Measurements from ENCODE around the gene PHYHIPL.

The PHYHIPL gene

DNA sequence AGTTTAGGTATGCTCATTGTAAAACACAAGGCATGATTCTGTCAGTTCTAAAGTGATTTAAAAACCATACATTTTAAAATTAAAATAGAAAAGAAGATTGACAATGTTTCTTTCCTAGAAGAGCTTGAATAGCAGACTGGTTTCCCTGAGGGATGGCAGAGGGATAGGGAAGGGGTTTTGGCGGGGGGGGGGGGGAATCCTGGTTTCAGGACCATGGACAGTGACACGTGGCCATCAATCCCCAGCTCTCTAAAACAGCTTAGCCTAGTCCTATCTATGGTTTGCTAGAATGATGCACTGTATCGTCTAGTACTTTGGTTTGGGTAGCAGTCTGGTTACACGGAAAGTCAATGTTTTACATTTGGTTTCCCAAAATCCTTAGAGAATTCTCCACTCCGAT is 88.7 kb downstream of the PHYHIPL start:
- DNase-seq = no peak

DNA sequence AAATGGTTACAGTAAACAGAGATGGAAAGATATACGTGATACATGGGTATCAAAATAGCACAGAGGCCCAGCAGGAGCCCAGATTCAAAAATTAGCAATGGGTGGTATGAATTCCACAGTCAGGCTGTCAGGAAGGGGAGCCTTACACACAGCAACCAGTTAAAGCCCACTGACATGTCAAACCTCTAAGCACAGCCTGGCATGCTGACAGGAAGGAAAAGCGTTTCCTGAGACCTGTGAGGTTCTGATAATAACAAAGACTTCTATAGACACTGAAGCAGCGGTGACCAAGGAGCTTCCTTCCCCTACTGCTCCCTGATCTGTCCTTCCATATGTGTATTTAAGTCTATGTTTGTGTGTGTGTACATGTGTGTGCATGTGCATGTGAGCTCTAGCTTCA is 89.9 kb downstream of the PHYHIPL start:
- DNase-seq = no peak

DNA sequence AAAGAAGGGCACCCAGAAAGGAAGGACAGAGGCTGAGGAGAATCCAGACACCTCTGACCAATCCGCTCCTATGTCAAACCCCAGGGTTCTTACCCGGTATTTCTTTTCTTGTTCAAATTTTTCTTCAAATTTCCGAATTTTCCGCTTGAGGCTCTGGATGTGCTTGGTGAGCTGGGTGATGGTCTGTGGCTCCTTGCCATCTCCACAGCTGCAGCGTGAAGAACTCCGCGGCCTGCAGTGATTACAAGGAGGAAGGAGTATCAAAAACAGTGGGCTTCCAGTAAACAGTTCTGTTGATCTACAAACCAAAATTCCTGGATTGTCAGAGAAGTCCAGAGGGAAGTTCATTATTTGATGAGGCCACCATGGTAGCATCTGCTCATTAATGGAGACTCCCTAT is 92.0 kb downstream of the PHYHIPL start:
- DNase-seq = no peak

DNA sequence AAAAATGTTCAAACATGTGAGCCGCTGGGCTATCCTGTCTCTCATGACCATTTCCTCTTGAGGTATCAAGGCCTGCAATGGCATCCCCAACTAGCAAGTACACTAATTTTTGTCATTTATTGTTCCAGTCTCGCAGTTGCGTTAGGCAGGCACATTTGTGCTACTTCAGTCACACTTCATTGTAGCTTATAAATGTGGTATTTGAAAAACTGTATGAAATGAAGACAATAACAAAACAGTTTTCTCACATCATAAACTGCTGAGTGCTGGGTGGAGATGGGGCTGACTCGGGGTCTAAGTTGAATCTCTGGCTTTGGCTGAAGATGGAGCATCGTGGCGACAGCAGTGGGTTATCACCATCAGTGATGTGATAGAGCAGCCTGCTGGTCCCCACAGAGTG is 93.2 kb downstream of the PHYHIPL start:
- DNase-seq = no peak

DNA sequence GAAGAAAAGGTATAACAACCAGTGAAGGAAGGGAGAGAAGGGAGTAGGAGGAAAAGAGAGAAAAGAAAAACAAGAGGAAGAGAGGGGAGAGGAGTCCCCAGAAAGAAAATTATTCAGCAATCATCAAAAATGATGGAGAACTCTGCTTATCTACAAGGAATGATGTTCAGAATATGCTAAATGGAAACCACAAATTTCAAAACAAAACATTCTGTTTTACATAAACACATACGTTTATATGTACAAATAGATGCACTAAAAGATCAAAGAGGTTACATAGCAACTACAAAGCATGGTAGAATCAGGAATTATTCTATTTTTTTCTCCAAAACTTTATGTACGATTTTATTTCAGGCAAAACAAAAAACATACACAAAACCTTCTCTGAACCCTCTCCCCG is 94.0 kb downstream of the PHYHIPL start:
- DNase-seq = no peak

DNA sequence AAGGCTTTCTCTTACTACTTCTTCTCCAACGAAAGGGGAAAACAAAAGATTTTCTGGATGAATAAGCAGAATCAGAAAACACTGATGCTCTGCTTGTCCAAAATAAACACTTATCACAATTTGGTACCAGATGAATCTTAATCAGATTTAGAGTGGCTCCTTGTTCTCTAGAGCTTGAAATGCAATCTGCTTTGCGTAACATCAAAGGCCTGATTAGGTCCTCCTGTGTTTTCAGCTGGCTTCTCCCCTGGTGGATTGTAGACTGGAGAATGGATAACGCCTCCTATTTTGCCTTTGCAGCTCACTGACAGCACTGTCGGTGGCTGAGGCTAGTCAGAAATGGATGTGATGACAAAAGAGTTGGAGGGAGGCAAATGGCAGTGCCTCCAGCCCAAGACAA is 94.7 kb downstream of the PHYHIPL start:
- no peak for DNase-seq

DNA sequence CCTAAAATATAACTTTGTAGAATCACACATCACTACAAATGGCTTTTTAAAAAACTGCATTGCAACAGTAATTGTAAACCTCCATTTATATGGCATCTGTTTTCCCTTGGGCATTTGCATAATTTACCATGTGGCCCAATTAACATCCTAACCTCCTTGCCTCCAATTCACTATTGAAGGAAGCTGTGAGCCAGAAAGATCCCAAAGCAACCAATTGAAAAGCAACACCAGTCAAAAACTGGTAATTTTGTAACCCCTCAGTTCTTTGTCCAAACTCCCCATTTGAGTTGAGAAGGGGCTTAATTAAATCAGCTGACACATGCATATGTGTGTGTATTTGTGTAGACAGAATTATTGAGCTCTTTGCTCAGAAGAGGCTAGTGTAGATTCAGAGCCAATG is 95.6 kb downstream of the PHYHIPL start:
- DNase-seq = no peak

DNA sequence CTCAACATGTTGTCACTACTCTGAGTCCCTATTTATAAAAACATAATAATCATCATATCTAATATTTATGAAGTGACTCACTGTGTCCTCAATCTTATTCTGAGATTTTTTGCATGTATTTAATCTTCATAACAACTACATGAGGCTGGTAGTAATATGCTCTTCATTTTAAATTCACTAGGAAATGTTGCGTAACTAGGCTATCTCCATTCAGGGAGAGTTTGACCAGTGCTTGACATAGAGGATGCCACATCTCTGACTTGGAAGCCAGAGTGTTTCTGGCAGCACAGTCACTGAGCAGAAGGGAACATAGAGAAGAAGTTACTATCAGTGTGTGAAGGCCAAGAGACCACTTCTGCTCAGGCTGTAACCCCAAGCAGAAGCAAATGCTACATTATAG is 97.0 kb downstream of the PHYHIPL start:
- no peak for DNase-seq

DNA sequence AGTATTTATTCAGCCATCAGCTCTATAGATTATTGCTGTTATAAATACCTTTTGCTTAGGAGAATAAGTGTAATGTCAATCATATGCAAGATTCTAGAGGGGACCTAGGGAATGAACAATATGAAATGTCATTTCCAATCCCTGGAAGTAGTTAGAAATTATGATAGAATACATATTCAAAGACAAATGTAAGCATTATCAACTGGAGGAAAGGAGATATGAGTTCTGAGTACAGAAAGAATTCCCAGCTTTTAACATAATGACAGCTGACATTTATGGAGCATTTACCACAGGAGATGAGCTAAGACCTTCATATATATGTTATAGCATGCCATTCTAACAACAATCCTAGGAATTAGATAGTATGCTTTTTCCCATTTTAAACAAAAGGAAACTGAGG is 99.7 kb downstream of the PHYHIPL start:
- no peak for DNase-seq

DNA sequence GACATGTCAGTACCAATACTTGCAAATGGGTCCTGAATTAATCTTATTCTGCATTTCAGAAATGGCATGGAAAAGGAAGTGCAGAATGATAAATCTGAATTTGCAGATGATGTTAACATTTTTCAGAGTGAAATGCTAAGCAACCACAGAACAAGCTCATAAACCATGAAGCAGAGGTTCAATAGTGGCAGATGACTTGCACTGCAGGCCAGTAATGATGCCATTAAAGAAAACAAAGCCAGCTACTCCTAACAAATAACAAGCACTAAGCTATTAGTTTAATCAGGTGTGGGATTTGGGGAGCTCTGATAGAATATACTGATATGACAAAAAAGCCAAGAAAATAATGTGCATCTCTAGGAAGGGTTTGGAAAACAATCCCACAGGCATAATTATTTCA is 100.5 kb downstream of the PHYHIPL start:
- no peak for DNase-seq

DNA sequence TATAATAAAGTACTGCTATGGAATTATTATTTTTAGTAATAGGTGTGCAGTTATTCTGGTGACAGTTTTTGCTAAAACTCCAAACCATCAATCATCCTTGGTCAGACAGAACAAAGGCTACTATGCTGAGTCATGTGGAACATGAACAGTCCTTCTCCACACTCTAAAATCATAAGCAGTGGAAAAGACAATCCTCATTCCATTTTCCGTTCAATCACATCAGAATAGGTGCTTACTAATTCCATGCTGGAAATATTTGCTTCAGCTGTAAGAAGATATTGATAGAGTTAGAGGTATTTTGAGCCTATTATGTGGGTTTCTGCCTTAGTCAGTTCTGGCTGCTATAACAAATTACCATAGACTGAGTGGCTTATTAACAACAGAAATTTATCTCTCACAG is 103.0 kb downstream of the PHYHIPL start:
- DNase-seq = no peak

DNA sequence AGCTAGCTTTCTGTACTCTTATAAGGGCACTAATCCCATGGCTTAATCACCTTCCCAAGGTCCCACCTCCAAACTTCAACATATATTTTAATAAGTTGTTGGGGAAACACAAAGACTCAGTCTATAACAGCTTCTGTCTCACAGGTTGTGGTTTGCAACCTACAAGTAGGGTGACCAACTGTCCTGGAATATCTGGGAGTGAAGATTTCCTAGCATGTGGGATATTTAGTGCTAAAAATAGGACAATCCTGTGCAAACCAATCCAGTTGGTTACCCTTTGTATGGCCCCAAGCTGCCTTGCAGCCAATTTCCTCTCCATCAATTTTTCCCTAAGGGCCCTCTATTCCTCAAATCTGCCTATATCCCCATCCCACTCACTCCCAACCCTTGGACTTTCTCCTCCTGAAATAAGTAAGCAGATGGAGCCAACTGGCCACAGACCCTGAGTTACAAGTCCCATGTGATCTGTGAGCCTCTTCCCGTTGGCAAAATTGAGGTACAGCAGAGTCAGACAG is 103.6 kb downstream of the PHYHIPL start:
- DNase-seq = no peak

DNA sequence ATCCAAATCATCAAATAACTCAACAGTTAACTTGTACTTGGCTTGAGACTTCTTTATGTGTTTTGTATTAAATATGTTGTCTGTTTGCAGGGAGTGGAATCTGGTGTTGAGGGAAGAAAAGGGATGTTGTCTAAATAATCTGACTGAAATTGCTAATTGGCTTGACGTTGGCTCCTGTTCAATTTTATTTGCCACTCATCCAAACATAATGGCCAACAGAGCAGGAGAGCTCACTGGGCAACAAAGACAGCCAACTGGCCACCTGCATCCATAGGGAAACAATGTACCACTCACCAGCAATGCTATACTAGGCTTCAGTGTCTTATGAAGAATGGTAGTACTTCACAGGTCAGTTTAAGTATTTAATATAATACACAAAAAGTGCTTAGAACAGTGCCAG is 105.4 kb downstream of the PHYHIPL start:
- no peak for DNase-seq

DNA sequence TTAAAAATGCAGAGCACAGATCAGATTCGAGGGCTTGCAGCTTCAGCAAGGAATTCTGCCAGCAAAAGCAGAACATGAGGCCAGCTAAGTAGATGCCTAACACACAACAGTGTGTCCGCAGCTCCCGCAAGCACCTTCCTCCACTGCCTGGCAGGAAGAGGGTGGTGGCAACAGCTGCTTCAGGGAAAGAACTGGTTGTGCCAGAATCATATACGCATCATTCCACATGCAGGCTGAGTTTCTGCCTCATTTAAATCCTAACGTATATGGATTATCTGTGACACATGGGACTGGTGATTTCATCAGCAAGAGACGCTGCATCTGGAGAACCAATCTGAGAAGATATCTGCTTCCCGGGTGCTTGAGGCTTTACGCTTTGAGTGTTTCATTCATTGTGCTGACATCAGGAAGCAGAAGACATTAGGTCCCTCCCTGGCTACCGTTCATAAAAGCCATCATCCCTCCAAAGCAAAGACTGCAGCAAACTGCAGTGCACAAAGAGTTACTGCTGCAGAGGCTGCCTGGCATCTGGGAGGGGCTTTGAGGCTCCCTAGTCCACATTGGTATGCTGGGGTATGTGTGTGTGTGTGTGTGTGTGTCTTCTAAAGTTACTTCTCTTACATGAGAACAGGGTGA is 107.1 kb downstream of the PHYHIPL start:
- DNase-seq = no peak

DNA sequence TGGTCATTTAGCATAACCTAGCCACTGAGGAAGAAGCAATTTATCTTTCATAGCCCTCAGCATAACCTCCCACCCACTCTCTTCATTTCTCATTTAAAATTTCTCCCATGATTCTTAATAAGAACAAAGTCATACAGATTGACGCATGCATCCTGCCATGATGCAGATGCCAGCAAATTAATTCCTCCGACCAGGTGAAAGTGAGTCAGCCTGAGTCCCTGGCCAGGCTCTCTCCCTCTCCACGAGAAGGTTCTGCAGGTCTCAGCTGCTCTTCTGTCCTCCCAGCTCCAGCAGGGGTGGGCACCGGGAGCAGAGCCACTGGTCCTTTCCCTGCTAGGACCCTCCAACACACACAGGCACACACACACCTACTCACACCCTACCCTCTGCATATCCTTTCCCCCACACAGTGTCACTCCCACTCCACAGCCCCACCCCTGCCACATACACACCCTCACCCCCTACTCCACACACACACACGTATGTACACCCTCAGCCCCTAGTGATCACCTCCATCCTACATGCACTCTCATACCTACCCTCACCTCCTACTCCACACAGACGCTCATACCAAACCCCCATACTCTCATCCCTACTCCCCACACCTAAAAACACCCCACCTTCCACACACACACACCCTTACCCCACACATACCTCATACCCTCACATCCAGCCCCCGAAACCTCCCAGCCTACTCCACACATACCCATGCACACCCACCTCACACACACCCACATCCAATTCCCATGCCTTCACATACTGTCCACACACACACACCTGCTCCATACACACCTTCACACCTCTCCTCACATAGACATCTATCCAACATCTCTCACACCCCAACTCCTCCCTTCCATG is 107.9 kb downstream of the PHYHIPL start:
- DNase-seq = no peak

DNA sequence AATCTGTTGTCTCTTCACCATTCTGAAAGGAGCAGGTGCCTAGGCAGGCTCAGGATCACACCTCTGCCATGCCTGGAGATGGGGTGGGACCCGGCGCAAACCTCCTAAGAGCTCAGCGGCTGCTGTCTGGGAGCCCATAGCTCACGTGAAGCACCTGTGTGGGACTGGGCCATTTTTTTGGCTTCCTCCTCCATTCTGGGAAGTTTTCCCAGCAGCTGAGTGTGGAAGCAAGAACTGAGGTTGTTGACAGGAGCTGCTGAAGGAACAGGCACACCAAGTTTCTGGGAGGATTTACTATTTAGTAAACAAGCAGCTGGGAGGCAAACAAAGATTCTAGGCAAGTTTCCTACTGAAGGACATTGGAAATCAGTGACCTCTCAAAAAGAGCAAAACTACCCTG is 108.6 kb downstream of the PHYHIPL start:
- no peak for DNase-seq

DNA sequence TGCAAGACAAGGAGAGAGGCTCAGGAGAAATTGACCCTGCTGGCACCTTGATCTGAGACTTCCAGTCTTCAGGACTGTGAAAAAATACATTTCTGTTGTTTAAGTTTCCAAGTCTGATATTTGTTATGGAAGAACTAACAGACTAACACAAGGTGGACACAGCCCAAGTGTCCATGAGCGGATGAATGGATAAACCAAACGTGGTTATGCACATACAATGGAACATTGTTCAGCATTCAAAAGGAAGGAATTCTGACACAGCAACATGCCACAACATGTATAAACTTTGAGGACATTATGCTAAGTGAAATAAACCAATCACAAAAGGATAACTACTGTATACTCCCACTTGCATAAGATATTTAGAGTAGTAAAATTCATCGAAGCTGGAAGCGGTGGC is 109.4 kb downstream of the PHYHIPL start:
- no peak for DNase-seq

DNA sequence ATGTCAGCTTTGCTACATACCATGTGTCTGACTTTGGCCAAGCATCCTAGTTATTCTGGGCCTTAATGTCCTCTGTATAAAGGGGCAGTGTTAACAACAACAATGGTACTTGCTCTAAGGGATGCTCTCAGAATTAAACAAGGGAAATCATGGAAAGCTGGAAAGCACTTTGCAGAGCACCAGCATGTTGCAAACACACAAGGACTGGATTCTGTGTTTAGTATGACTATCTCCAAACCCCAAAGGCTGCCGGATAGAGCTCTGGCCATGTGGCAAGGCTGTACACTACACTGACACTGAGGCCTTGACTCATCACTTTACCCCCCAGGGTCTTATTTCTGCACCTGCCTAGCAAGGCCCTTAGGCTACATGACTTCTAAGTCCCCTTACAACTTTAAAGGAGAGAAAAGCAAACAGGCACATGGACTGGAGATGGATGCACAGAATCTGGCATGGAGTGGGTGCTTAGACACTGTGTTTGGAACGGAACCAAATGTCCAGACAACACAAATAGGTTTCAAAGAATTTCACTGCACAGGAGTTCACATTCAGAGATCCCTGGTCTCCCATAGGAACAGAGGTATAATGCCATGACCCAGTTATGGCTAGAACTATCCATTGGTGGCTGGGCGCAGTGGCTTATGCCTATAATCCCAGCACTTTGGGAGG is 111.3 kb downstream of the PHYHIPL start:
- DNase-seq = no peak

DNA sequence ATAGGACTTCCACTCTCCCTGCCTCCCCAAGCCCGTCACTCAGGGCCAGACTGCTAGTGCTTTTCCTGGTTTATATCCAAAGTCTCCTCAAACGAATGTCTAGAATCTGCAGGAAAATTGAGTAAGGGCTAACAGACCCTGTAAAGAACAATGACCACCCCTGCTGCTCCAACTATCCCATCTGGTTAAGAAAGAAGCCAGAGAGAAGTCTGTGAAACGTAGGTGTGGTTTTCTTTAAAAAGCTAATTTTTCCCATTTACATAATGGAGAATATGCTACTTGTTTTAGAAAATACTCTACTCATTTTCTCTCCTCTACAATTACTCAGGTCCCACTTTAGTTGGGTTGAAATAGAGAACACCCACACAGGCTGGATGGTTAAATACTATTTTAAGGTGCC is 113.4 kb downstream of the PHYHIPL start:
- DNase-seq = no peak

DNA sequence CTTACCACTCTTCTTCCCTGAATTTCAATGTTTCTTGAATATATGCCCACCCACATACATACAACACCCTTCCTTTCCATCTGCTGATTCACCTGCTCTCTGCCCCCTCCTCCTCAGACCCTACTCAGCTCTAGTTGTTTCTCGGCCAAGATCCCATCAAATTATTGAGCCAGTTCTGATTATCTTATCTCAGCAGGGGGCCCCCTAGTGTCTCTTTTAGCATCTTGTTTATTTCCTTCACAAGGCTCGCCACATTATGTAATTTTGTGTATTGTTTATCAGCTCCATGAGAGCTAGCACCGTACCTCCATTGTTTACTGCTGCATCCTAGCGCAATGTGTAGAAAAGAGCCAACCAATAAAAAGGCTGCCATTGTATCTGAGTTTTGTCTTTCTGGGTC is 114.0 kb downstream of the PHYHIPL start:
- no peak for DNase-seq
